Nephron (organoid): ENCODE measurements around the gene ARMCX4.

ENCODE experiments used
- H3K27ac Mint-ChIP-seq, 3 experiments: 2 replicates each; pipeline ENCODE4 v1.8.0; 2020; ENCODE audit warnings: mixed read lengths in 3 of 3, mild to moderate bottlenecking in 2 of 3, moderate library complexity in 1 of 3
- H3K27me3 Mint-ChIP-seq: 2 replicates; pipeline ENCODE4 v1.8.0; 2021; ENCODE audit warnings: low read depth, mild to moderate bottlenecking, moderate library complexity, mixed read lengths
- H3K36me3 Mint-ChIP-seq: 2 replicates; pipeline ENCODE4 v1.8.0; 2020; ENCODE audit warnings: low read depth, mixed read lengths
- H3K4me1 Mint-ChIP-seq: 2 replicates; pipeline ENCODE4 v1.8.0; 2020; ENCODE audit warnings: mixed read lengths
- H3K4me3 Mint-ChIP-seq, 3 experiments: 2 replicates each; pipeline ENCODE4 v1.8.0; 2020; ENCODE audit warnings: mild to moderate bottlenecking in 3 of 3, mixed read lengths in 3 of 3, moderate library complexity in 2 of 3
- H3K9me3 Mint-ChIP-seq: 2 replicates; pipeline ENCODE4 v1.8.0; 2020; ENCODE audit warnings: mixed read lengths
- CTCF ChIP-seq, 3 experiments: fragments of 200-600 bp; sonication (generic); IDR thresholded peaks; one replicate each; pipeline ENCODE4 v1.5.0; 2021; ENCODE audit warnings: antibody characterized with exemption in 3 of 3; ENCODE audit not compliant: unreplicated experiment in 3 of 3

The ARMCX4 gene

GRCh38 chrX:101460669-101461068 is 24.6 kb upstream of the ARMCX4 start:
- Mint-ChIP-seq H3K27me3 (no peaks in the 10 kb centered on the region), H3K9me3 (peaks cover 10% of the 10 kb centered on the region), H3K4me3 (no peak overlapping the region), H3K36me3 (peaks cover 36% of the 10 kb centered on the region), H3K27ac (no peak overlapping the region), H3K4me1 (no peaks in the 10 kb centered on the region)
- TF ChIP-seq CTCF (IDR thresholded peaks at IDR 0.05; ENCODE audit: unreplicated experiment in 3 of 3), result no peak

- Mint-ChIP-seq H3K9me3 (peaks cover 11% of the 10 kb centered on the region), H3K27ac (no peak overlapping the region), H3K36me3 (peaks cover 45% of the 10 kb centered on the region), H3K4me3 (no peak overlapping the region), H3K4me1 (no peaks in the 10 kb centered on the region), H3K27me3 (no peaks in the 10 kb centered on the region)
- no peak for TF ChIP-seq CTCF (IDR thresholded peaks at IDR 0.05; ENCODE audit: unreplicated experiment in 3 of 3)
These were observed 22.4 kb upstream of the ARMCX4 start for GRCh38 chrX:101462892-101463291.

- H3K4me3 Mint-ChIP-seq, result no peak overlapping the region
- H3K27me3 Mint-ChIP-seq, result no peaks in the 10 kb centered on the region
- H3K36me3 Mint-ChIP-seq, result no peaks in the 10 kb centered on the region
- no peaks in the 10 kb centered on the region for H3K9me3 Mint-ChIP-seq
- H3K4me1 Mint-ChIP-seq, result peaks cover under 1% of the 10 kb centered on the region
- no peak for TF ChIP-seq CTCF (IDR thresholded peaks at IDR 0.05; ENCODE audit: unreplicated experiment in 3 of 3)
- H3K27ac Mint-ChIP-seq, result no peak overlapping the region
These were observed 6.9 kb upstream of the ARMCX4 start for GRCh38 chrX:101478366-101478765.

- TF ChIP-seq CTCF (IDR thresholded peaks at IDR 0.05; ENCODE audit: unreplicated experiment in 3 of 3), result no peak
- Mint-ChIP-seq H3K4me3 (no peak overlapping the region), H3K27me3 (no peaks in the 10 kb centered on the region), H3K4me1 (peaks cover 19% of the 10 kb centered on the region), H3K27ac (no peak overlapping the region), H3K9me3 (no peaks in the 10 kb centered on the region), H3K36me3 (peaks cover 9% of the 10 kb centered on the region)
These were observed 3.0 kb upstream of the ARMCX4 start for GRCh38 chrX:101482296-101482695.

- peak overlapping the region in 2 of 3 experiments; percentile 19 to 59 for H3K27ac Mint-ChIP-seq
- H3K4me3 Mint-ChIP-seq, result peak overlapping the region; percentile 36 to 77 (median 67)
These were observed 1.6 kb upstream of the ARMCX4 start for GRCh38 chrX:101483705-101484104.

More at GRCh38 chrX:101483705-101484104, 1.6 kb upstream of the ARMCX4 start:
- peaks cover 1% of the 10 kb centered on the region for H3K9me3 Mint-ChIP-seq
- peaks cover 19% of the 10 kb centered on the region for H3K4me1 Mint-ChIP-seq
- peaks cover 20% of the 10 kb centered on the region for H3K36me3 Mint-ChIP-seq
- TF ChIP-seq CTCF (IDR thresholded peaks at IDR 0.05; ENCODE audit: unreplicated experiment in 3 of 3), result no peak
- H3K27me3 Mint-ChIP-seq, result no peaks in the 10 kb centered on the region
